LNCaP clone FGC (cell line): ENCODE measurements around the gene OTOGL.
A peak's percentile ranks its signal among the peaks of the same experiment; 100 is the strongest.

Experiments used
- DNase-seq: peaks from one replicate; pipeline ENCODE4 v3.0.0-alpha.2; 2011; ENCODE audit warnings: low read depth
- H3K4me3 ChIP-seq: 2 replicates; pipeline ENCODE4 v1.5.1; 2011; ENCODE audit warnings: mild to moderate bottlenecking, low read depth, low read length, control low read depth
- TF ChIP-seq, protein P1 (sequence below): IDR thresholded peaks from 2 replicates; pipeline ENCODE4 v1.5.1; 2012; ENCODE audit warnings: mild to moderate bottlenecking; ENCODE audit not compliant: control insufficient read depth, insufficient read depth; ENCODE audit errors: extremely low read depth

OTOGL gene, protein sequence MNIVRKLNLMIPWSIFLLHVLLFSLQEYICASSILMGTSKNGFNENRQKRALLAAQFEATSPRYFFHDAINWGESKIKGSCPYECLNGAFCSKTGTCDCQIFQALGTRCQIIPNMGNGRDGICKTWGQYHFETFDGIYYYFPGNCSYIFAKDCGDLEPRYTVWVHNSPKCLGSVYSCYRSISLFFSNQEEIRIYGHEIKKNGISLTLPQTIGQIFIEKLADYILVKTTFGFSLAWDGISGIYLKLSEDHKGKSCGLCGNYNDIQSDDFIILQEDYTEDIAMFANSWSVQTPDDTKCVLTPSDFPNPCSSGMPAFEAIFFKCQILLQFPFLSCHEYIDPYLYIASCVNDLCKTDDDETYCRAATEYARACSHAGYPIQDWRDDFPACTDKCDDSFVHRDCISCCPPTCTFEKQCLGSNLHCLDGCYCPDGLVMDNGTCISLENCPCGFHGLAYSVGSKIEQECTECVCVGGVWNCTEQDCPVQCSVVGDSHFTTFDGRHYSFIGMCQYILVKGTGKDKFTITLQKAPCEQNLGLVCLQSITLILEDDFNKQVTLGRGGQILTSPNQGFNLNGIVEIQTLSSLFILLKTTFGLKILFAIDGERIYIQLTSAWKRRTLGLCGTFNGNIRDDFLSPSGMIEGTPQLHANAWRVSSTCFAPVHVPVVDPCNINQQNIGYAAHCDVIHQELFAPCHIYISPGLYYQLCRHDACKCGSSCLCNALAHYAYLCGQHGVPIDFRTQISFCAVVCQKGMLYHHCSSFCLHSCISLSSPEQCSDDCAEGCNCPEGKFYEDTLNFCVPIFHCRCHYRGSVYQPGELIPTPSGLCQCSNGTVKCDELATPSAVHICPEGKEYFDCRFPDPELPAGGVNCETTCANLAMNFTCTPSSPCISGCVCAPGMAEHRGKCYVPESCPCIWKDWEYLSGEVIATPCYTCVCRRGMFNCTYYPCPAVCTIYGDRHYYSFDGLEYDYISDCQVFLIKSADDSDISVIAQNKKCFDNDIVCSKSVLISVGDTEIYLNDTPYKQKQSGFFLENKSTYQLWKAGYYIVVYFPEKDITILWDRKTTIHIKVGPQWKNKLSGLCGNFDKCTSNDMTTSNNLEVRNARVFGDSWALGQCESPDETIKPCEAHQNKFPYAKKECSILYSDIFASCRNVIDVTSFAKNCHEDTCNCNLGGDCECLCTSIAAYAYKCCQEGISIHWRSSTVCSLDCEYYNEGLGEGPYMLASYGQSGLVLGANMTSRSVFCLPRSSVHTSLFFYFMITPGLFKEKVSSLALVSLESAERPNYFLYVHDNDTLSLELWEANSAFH (N-terminal part only)

DNA sequence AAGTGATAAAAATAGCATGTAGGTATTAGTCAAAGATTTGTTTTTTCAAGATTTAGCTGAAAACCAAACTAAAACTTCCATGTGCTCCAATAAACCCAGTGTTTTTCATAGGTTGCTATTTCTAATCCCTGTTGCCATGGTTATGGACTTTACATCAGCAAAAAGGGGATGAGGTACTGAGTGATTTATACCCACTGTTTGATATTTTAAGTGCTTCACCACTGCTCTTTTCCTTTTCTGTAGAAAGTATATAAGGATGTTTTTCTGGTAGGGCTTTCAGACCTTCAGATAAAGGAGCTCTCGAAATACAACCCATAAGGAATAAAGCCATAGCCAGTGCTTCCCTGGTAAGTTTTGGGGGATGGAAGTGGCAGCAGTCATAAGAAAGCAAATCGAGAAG, at the start of gene OTOGL:
OTOGL (plus strand) TSS at position 279 of the 400 bp plus-strand sequence. CDS start 109,895 bp downstream, outside the sequence.
- no peak for DNase-seq

DNA sequence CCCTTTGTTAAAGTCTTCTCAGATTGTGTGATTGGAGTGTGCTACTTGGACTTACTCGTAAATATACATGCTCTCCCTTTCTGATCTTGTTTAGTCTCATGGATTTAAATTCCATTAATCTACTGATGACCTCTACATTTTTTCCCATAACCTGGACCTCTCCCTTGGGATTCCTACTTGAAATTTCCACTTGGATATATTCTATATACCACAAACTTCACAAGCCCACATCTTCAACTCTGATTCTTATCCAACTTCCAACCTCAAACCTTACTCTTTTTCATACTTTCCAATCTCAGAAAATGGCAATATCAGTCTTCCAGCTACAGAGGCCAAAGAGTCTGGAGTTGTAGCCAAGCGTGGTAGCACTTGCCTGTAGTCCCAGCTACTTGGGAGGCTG, 49.1 kb upstream of the OTOGL start:
- H3K4me3 ChIP-seq, result no peak overlapping the region
- DNase-seq, result no peak
- TF ChIP-seq, protein P1, sequence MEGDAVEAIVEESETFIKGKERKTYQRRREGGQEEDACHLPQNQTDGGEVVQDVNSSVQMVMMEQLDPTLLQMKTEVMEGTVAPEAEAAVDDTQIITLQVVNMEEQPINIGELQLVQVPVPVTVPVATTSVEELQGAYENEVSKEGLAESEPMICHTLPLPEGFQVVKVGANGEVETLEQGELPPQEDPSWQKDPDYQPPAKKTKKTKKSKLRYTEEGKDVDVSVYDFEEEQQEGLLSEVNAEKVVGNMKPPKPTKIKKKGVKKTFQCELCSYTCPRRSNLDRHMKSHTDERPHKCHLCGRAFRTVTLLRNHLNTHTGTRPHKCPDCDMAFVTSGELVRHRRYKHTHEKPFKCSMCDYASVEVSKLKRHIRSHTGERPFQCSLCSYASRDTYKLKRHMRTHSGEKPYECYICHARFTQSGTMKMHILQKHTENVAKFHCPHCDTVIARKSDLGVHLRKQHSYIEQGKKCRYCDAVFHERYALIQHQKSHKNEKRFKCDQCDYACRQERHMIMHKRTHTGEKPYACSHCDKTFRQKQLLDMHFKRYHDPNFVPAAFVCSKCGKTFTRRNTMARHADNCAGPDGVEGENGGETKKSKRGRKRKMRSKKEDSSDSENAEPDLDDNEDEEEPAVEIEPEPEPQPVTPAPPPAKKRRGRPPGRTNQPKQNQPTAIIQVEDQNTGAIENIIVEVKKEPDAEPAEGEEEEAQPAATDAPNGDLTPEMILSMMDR, result no peak

More for the DNA sequence above, at the start of gene OTOGL:
- H3K4me3 ChIP-seq, result no peak within 1 kb of the TSS
- TF ChIP-seq, protein P1, result no peak

DNA sequence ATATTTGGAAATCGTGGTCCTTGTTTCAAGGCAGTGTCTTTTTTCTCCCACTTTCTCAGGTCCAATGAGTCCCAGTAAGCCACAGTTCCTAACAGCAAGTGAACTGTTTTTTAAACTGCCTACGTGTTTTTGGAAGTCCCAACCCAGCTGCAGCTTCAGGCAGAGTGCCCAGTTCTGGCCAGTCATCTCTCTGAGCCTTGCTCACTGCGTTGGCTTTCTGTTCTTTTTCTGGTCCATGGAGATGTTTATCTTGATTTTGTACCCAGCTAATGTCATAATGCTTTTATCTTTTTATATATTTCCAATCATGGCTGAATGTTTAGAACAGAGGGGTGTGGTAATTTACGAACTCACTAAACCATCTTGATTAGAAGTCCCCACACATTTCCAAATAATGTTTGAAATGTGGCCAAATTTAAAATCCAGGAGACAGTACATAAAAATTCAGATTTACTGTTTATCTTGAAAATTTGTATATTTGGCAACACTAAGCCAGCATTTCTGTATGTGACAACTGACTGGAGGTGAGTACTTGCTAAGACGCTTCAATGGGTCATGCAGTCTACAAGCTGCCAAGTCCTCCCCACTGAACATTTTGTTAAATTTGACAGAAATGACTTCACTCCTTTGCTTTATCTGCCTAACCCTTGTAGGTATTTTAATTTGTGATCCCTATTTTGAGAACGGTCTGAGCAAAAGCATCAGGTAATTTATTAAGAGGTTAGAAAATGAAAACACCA, 46.1 kb upstream of the OTOGL start:
- DNase-seq, result peak; percentile 69
- no peak overlapping the region for H3K4me3 ChIP-seq
- TF ChIP-seq, protein P1, result no peak

DNA sequence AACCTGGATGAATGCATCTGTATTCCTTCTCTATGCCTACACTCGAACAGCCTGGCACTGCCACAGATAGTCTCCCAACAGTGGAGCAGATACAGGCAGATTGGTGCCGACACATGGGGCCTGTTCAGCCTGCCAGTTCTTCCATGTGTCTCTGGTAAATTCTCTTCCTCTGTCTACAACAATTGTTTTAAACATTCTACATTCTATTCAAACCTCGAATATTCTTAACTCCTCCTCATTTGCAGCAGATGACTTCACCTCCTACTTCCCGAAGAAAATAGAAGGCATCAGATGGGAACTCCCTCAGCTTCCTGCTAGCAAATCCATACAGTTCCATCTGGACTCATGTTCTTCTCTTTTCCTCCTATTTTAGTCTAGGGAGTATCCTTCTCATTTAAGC, 43.1 kb upstream of the OTOGL start:
- TF ChIP-seq, protein P1, result no peak
- DNase-seq, result no peak
- no peak overlapping the region for H3K4me3 ChIP-seq

DNA sequence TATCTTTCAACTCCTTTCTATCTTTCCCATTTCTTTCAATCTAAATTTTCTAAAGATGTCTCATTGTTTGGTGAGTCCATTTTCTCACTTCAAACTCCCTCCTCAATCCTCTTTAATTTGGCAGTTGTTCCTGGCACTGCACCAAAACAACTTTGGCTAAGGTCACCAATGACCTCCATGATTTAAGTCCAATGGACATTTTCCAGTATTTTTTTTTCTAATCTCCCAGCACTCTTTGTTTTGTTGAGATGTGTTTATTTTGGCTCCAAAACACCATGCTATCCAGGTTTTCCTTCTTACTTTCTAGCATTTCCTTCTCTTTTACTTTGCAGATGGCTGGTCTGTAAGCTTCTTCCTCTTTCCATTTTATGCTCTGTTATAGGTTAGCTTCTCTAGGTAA, 42.5 kb upstream of the OTOGL start:
- TF ChIP-seq, protein P1, result no peak
- DNase-seq, result peak; percentile 77
- no peak overlapping the region for H3K4me3 ChIP-seq

DNA sequence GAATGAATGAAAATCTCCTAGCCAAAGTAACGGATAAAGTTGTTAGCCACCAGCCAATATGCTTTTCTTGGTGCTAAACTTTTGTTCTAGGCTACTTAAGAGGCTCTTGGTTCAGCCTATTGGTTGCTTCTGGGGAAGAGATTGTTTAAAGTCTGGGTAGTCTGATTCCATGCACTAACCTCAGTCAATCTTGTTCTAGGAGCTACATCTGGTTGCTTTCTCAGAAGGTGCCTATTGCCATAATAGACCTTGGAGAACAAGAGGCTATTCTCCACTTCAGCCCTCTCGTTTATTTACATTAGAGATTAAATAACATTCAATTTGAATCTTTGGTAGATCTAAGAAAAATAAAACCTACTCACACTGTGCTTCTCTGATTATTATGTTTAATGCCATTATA, 40.8 kb upstream of the OTOGL start:
- H3K4me3 ChIP-seq, result no peak overlapping the region
- no peak for DNase-seq
- TF ChIP-seq, protein P1, result no peak
